ENCODE data around the gene CCDC13. TPM values are rescaled to one million over a fixed set of nuclear protein-coding genes. Genes with fewer than 3 reads are reported as not detected.
A peak's percentile ranks its signal among the peaks of the same experiment; 100 is the strongest.

CCDC13 gene
- total RNA-seq, 4 donors from 2014 or later, result 4.0 to 7.7 (median 6.0) TPM

- H3K4me3 ChIP-seq (replicated peaks in 1 of 3), result no peak overlapping the region
- DNase-seq, result peak; percentile 86 to 89
- peak in 4 of 6 experiments; percentile 38 to 50 (median 49) for TF ChIP-seq CTCF (IDR thresholded peaks at IDR 0.05)
- TF ChIP-seq POLR2A (IDR thresholded peaks at IDR 0.05), result peak in 1 of 2 donors; percentile 61
- H3K36me3 ChIP-seq, result no peaks in the 10 kb centered on the region
- H3K27ac ChIP-seq, result peak overlapping the region; percentile 94 to 99 (median 98)
- intact Hi-C loops (cut with DNase I), result loop anchor here (10.0 kb wide), 1 partner anchor 145 kb away; the partner anchor contains the start of gene NKTR
- WGBS, 2 donors, result 29 to 48% methylated on average over 7 to 9 of the region's 10 CpGs
- H3K27me3 ChIP-seq, result no peaks in the 10 kb centered on the region
- peaks cover 74 to 80% of the 10 kb centered on the region in 2 donors for H3K4me1 ChIP-seq
- H3K9me3 ChIP-seq, result no peaks in the 10 kb centered on the region
These were observed 23.3 kb downstream of the CCDC13 start for GRCh38 chr3:42749753-42750231.

GRCh38 chr3:42749025-42749752 is 23.9 kb downstream of the CCDC13 start:
- no peak overlapping the region for H3K4me3 ChIP-seq (replicated peaks in 1 of 3)
- no peaks in the 10 kb centered on the region for H3K27me3 ChIP-seq
- H3K36me3 ChIP-seq, result no peaks in the 10 kb centered on the region
- intact Hi-C loops (cut with DNase I), result loop anchor here (10.0 kb wide), 1 partner anchor 144 kb away; the partner anchor contains the start of gene NKTR
- 59 to 72% methylated on average over 10 of the region's 10 CpGs for WGBS, 2 donors
- peak; percentile 83 to 85 for DNase-seq
- H3K4me1 ChIP-seq, result peaks cover 76 to 86% of the 10 kb centered on the region in 2 donors
- peak overlapping the region; percentile 94 to 99 (median 98) for H3K27ac ChIP-seq
- TF ChIP-seq POLR2A (IDR thresholded peaks at IDR 0.05) (no peak), CTCF (IDR thresholded peaks at IDR 0.05) (no peak)
- no peaks in the 10 kb centered on the region for H3K9me3 ChIP-seq

GRCh38 chr3:42747581-42747980 is 25.5 kb downstream of the CCDC13 start:
- TF ChIP-seq POLR2A (IDR thresholded peaks at IDR 0.05), result no peak
- no peak for TF ChIP-seq CTCF (IDR thresholded peaks at IDR 0.05)

GRCh38 chr3:42746455-42747450 is 26.3 kb downstream of the CCDC13 start:
- Histone ChIP-seq H3K9me3 (no peaks in the 10 kb centered on the region), H3K4me3 (replicated peaks in 1 of 3) (no peak overlapping the region), H3K27ac (peak overlapping the region; percentile 87 to 99 (median 98)), H3K4me1 (peaks cover 60 to 78% of the 10 kb centered on the region in 2 donors), H3K36me3 (no peaks in the 10 kb centered on the region), H3K27me3 (no peaks in the 10 kb centered on the region)
- DNase-seq, result peak; percentile 89 to 90
- TF ChIP-seq CTCF (IDR thresholded peaks at IDR 0.05) (no peak), POLR2A (IDR thresholded peaks at IDR 0.05) (peak in 1 of 2 donors; percentile 64)
- intact Hi-C loops (cut with DNase I), result loop anchor here (10.0 kb wide), 1 partner anchor 142 kb away; the partner anchor contains the start of gene NKTR
- 43 to 54% methylated on average over 10 to 11 of the region's 11 CpGs for WGBS, 2 donors

More at GRCh38 chr3:42747581-42747980, 25.5 kb downstream of the CCDC13 start:
- no peaks in the 10 kb centered on the region for H3K9me3 ChIP-seq
- H3K4me1 ChIP-seq, result peaks cover 66 to 79% of the 10 kb centered on the region in 2 donors
- no peaks in the 10 kb centered on the region for H3K27me3 ChIP-seq
- peak overlapping the region; percentile 87 to 99 (median 98) for H3K27ac ChIP-seq
- intact Hi-C loops (cut with DNase I), result loop anchor here (10.0 kb wide), 1 partner anchor 143 kb away; the partner anchor contains the start of gene NKTR
- no peak overlapping the region for H3K4me3 ChIP-seq (replicated peaks in 1 of 3)
- no peaks in the 10 kb centered on the region for H3K36me3 ChIP-seq
- DNase-seq, result no peak
- 70 to 71% methylated on average over 5 to 6 of the region's 6 CpGs for WGBS, 2 donors
